Measurements from ENCODE around the gene ZNF438.
A peak's percentile ranks its signal among the peaks of the same experiment; 100 is the strongest.
"Not testable (repeated sequence)": the region's sequence is repeated elsewhere in the genome, so short reads cannot be mapped to it uniquely, and the experiment has no call there.

The ZNF438 gene

GRCh38 chr10:30985512-30985911 is 46.2 kb downstream of the ZNF438 start:
- DNase-seq (ENCODE audit: low read depth) = no peak

- no peak for DNase-seq (ENCODE audit: low read depth)
These were observed 46.9 kb downstream of the ZNF438 start for GRCh38 chr10:30984563-30985328.

- DNase-seq (ENCODE audit: low read depth) = not testable (repeated sequence)
These were observed 48.5 kb downstream of the ZNF438 start for GRCh38 chr10:30983209-30983608.

GRCh38 chr10:30980951-30981616 is 50.6 kb downstream of the ZNF438 start:
- DNase-seq (ENCODE audit: low read depth) = peak; percentile 79

GRCh38 chr10:30979956-30980355 is 51.7 kb downstream of the ZNF438 start:
- DNase-seq (ENCODE audit: low read depth) = no peak

- DNase-seq (ENCODE audit: low read depth) = no peak
These were observed 52.8 kb downstream of the ZNF438 start for GRCh38 chr10:30978843-30979242.

GRCh38 chr10:30977385-30977784 is 54.3 kb downstream of the ZNF438 start:
- no peak for DNase-seq (ENCODE audit: low read depth)

- no peak for DNase-seq (ENCODE audit: low read depth)
These were observed 56.8 kb downstream of the ZNF438 start for GRCh38 chr10:30974773-30975415.

GRCh38 chr10:30974355-30974754 is 57.3 kb downstream of the ZNF438 start:
- DNase-seq (ENCODE audit: low read depth) = no peak

GRCh38 chr10:30973737-30974136 is 57.9 kb downstream of the ZNF438 start:
- DNase-seq (ENCODE audit: low read depth) = no peak

- DNase-seq (ENCODE audit: low read depth) = no peak
These were observed 60.8 kb downstream of the ZNF438 start for GRCh38 chr10:30970760-30971460.

GRCh38 chr10:30968711-30969110 is 63.0 kb downstream of the ZNF438 start:
- no peak for DNase-seq (ENCODE audit: low read depth)

- no peak for DNase-seq (ENCODE audit: low read depth)
These were observed 63.8 kb downstream of the ZNF438 start for GRCh38 chr10:30967650-30968410.

GRCh38 chr10:30963992-30964930 is 67.4 kb downstream of the ZNF438 start:
- DNase-seq (ENCODE audit: low read depth) = no peak

- DNase-seq (ENCODE audit: low read depth) = no peak
These were observed 69.1 kb downstream of the ZNF438 start for GRCh38 chr10:30962522-30962921.

GRCh38 chr10:30959836-30960210 is 71.8 kb downstream of the ZNF438 start:
- no peak for DNase-seq (ENCODE audit: low read depth)

- not testable (repeated sequence) for DNase-seq (ENCODE audit: low read depth)
These were observed 82.4 kb downstream of the ZNF438 start for GRCh38 chr10:30949218-30949617.

- DNase-seq (ENCODE audit: low read depth) = no peak
These were observed 87.7 kb downstream of the ZNF438 start for GRCh38 chr10:30944005-30944404.

- DNase-seq (ENCODE audit: low read depth) = no peak
These were observed 88.2 kb downstream of the ZNF438 start for GRCh38 chr10:30943451-30943850.

- no peak for DNase-seq (ENCODE audit: low read depth)
These were observed 91.4 kb downstream of the ZNF438 start for GRCh38 chr10:30940256-30940655.
